ENCODE results near the gene FAM185A.
"Not testable (repeated sequence)": the region's sequence is repeated elsewhere in the genome, so short reads cannot be mapped to it uniquely, and the experiment has no call there.

DNA sequence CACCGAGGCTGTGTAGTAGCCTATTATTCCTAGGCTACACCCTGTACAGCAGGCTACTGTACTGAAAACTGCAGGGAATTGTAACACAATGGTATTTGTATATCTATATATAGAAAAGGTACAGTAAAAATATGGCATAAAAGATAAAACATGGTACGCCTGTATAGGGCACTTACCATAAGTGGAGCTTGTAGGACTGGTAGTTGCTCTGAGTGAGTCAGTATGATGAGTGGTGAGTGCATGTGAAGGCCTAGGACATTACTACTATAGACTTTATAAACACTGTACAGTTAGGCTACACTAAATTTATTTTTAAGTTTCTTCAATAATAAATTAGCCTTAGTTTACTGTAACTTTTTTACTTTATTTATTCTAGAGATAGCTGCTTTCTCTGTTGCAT, 40.0 kb downstream of the FAM185A start:
- not testable (repeated sequence) for TF ChIP-seq CEBPB (IDR thresholded peaks at IDR 0.05; ENCODE audit: low read depth, low read length); MAFK (IDR thresholded peaks at IDR 0.05; ENCODE audit: low read depth, low read length); POLR2A (IDR thresholded peaks at IDR 0.05; ENCODE audit: low read depth, low read length); NFE2L2 (IDR thresholded peaks at IDR 0.05; ENCODE audit: low read depth, low read length); CHD1 (IDR thresholded peaks at IDR 0.05; ENCODE audit: low read depth, low read length); RAD21 (IDR thresholded peaks at IDR 0.05; ENCODE audit: low read length)
- TF ChIP-seq, protein P1, sequence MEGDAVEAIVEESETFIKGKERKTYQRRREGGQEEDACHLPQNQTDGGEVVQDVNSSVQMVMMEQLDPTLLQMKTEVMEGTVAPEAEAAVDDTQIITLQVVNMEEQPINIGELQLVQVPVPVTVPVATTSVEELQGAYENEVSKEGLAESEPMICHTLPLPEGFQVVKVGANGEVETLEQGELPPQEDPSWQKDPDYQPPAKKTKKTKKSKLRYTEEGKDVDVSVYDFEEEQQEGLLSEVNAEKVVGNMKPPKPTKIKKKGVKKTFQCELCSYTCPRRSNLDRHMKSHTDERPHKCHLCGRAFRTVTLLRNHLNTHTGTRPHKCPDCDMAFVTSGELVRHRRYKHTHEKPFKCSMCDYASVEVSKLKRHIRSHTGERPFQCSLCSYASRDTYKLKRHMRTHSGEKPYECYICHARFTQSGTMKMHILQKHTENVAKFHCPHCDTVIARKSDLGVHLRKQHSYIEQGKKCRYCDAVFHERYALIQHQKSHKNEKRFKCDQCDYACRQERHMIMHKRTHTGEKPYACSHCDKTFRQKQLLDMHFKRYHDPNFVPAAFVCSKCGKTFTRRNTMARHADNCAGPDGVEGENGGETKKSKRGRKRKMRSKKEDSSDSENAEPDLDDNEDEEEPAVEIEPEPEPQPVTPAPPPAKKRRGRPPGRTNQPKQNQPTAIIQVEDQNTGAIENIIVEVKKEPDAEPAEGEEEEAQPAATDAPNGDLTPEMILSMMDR (conservative IDR thresholded peaks at IDR 0.05; ENCODE audit: low read depth, low read length): not testable (repeated sequence)
